Heart left ventricle (tissue), 16 donors: ENCODE results near the gene CCDC107. TPM values are rescaled to one million over a fixed set of nuclear protein-coding genes. Genes with fewer than 3 reads are reported as not detected.
A peak's percentile ranks its signal among the peaks of the same experiment; 100 is the strongest.

Experiments
- ATAC-seq, 4 donors: fragments of 200-7000 bp; cut with Tn5 transposase; one replicate each; pipeline ENCODE4 v1.9.1; 2020 to 2022; ENCODE audit warnings: moderate library complexity in 4 of 4, mild to moderate bottlenecking in 3 of 4, moderate number of reproducible peaks in 1 of 4
- DNase-seq, 5 donors: peaks; one replicate each; pipeline ENCODE4 v3.0.0-alpha.2; 2020
- H3K27ac ChIP-seq, 12 donors: fragments of 200-600 bp; sonication (generic) in 4 of 12; one replicate each; pipeline versions ENCODE4 v1.5.0 to v1.8.0; 2016 to 2022; ENCODE audit warnings: mild to moderate bottlenecking in 2 of 12
- H3K27me3 ChIP-seq, 9 donors: fragments of 200-600 bp; sonication (generic) in 2 of 9; one replicate each; pipeline versions ENCODE4 v1.5.1 to v1.8.0; 2016 to 2022; ENCODE audit warnings: mild to moderate bottlenecking in 3 of 9
- H3K36me3 ChIP-seq, 9 donors: fragments of 200-600 bp; sonication (generic) in 2 of 9; one replicate each; pipeline versions ENCODE4 v1.5.0 to v1.8.0; 2018 to 2022; ENCODE audit warnings: mild to moderate bottlenecking in 2 of 9
- H3K4me1 ChIP-seq, 12 donors: fragments of 200-600 bp; sonication (generic) in 4 of 12; one replicate each; pipeline versions ENCODE4 v1.5.0 to v1.8.0; 2016 to 2022; ENCODE audit warnings: mild to moderate bottlenecking in 3 of 12
- H3K4me3 ChIP-seq, 12 donors: fragments of 200-600 bp; sonication (generic) in 4 of 12; one replicate each; pipeline versions ENCODE4 v1.5.0 to v1.8.0; 2017 to 2022; ENCODE audit warnings: mild to moderate bottlenecking in 9 of 12, moderate library complexity in 4 of 12
- H3K9me3 ChIP-seq, 12 donors: fragments of 200-600 bp; sonication (generic) in 4 of 12; one replicate each; pipeline versions ENCODE4 v1.5.0 to v1.8.0; 2016 to 2022; ENCODE audit warnings: mild to moderate bottlenecking in 1 of 12
- CTCF ChIP-seq, 12 donors: fragments of 200-600 bp; sonication (generic) in 4 of 12; IDR thresholded peaks; one replicate each; pipeline versions ENCODE4 v1.5.0 to v1.8.0; 2018 to 2022; ENCODE audit warnings: antibody characterized with exemption in 12 of 12, mild to moderate bottlenecking in 5 of 12
- POLR2A ChIP-seq, 2 donors: fragments of 450-650 bp; IDR thresholded peaks; one replicate each; pipeline ENCODE4 v1.6.1; 2017; ENCODE audit warnings: antibody characterized with exemption in 2 of 2, mild to moderate bottlenecking in 2 of 2, moderate library complexity in 2 of 2
- WGBS, 4 donors: extraction: QIAGEN DNeasy Blood & Tissue Kit in 2 of 4; methylation state at CpG; one replicate each; pipeline versions ENCODE4 v1.1.5 to v1.1.7; 2013 to 2018; 5-methylcytosine and 5-hydroxymethylcytosine counted together
- intact Hi-C, 10 donors: fragments of 100-400 bp; cut with DNase I; formaldehyde crosslinking; loops; one replicate each; pipeline versions ENCODE4 v1.11.1 to v1.14.2; 2022
- polyA plus RNA-seq, 2 donors: library from polyadenylated mRNA; stranded (reverse); fragments of 200-250 nt; gene quantifications; one replicate each; pipeline ENCODE4 v1.2.3, GENCODE V29; 2013
- total RNA-seq, 9 donors: library from RNA; depleted of rRNA in 2 of 9; stranded (reverse); fragments of >200 nt in 2 of 9; fragmentation: NEBNext Ultra II Directional in 3 of 9; extraction: Animal tissue kit (Norgen Biotek cat#: 25700) in 3 of 9; gene quantifications; one replicate each; pipeline versions ENCODE4 v1.1.0 to v1.2.4, GENCODE V29; 2016 to 2023
- donor health status: ischemic (EF 13 %, LVEDD 7.1; RV severe dilation, severe dysfunction).
- donor health status: healthy with polysubstance abuse.
- donor health status: DM: no; HTN: yes; CAD: no.
- donor health status: DM: no; HTN: no; CAD: no.
- donor health status: ischemic (EF 25% LVEDD 6.9; RV normal size, moderate dysfunction).
- donor health status: ischemic (EF 25% LVEDD 5.7; RV mildly dilated, moderate dysfunction).
- donor health status: healthy.
- donor health status: DM: yes; HTN: yes; CAD: no.
- donor health status: ischemic (EF 35%, LVEDD 5.7; RV mildly dilated, moderate dysfunction).
- donor health status: nonischemic (EF 11% LVEDD 7.7; RV severe dilation, severe dysfunction).
- donor health status: DM: yes; HTN: yes; CAD: no.
- donor health status: PGD.
- donor health status: ischemic (EF 29% LVEDD 5.4; RV normal size, mild dysfunction).
- donor health status: nonischemic (EF 23%, LVEDD 6.1; RV moderate dilation, normal function).

Gene CCDC107
- total and polyA plus RNA-seq, 11 donors: 35.5 to 116 (median 46.5) TPM

GRCh38 chr9:35686222-35687203 is 28.4 kb downstream of the CCDC107 start:
- Histone ChIP-seq H3K4me3 (peak overlapping the region in 9 of 12 donors; percentile 61 to 93 (median 77)), H3K4me1 (peaks cover 2 to 51% (median 25%) of the 10 kb centered on the region in 12 donors), H3K36me3 (peaks cover 0 to 46% (median 38%) of the 10 kb centered on the region in 9 donors), H3K9me3 (no peaks in the 10 kb centered on the region), H3K27ac (peak overlapping the region; percentile 24 to 98 (median 97)), H3K27me3 (no peaks in the 10 kb centered on the region)
- ATAC-seq (peak; percentile 23 to 50 (median 44)), DNase-seq (peak in 3 of 5 donors; percentile 48 to 69 (median 49))
- no peak for TF ChIP-seq CTCF (IDR thresholded peaks at IDR 0.05)
- TF ChIP-seq POLR2A (IDR thresholded peaks at IDR 0.05): no peak
- 41 to 49% (median 44%) methylated on average over 11 of the region's 11 CpGs for WGBS, 4 donors
- intact Hi-C loops: loop anchor here in 4 of 10 donors (2.0 to 5.0 kb wide), 4 partner anchors 20 to 41 kb away; no protein-coding TSS in a partner anchor

- DNase-seq (no peak), ATAC-seq (no peak)
- peak overlapping the region; percentile 24 to 98 (median 97) for H3K27ac ChIP-seq
- H3K27me3 ChIP-seq: no peaks in the 10 kb centered on the region
- intact Hi-C loops: loop anchor here in 4 of 10 donors (2.0 to 5.0 kb wide), 4 partner anchors 21 to 40 kb away; no protein-coding TSS in a partner anchor
- H3K36me3 ChIP-seq: peaks cover 0 to 42% (median 35%) of the 10 kb centered on the region in 9 donors
- WGBS, 4 donors: 39 to 49% (median 43%) methylated on average over 2 of the region's 2 CpGs
- TF ChIP-seq POLR2A (IDR thresholded peaks at IDR 0.05): no peak
- TF ChIP-seq CTCF (IDR thresholded peaks at IDR 0.05): no peak
- no peaks in the 10 kb centered on the region for H3K9me3 ChIP-seq
- peaks cover 2 to 54% (median 28%) of the 10 kb centered on the region in 12 donors for H3K4me1 ChIP-seq
- H3K4me3 ChIP-seq: peak overlapping the region in 9 of 12 donors; percentile 61 to 93 (median 77)
These were observed 29.2 kb downstream of the CCDC107 start for GRCh38 chr9:35687306-35687705.

DNA sequence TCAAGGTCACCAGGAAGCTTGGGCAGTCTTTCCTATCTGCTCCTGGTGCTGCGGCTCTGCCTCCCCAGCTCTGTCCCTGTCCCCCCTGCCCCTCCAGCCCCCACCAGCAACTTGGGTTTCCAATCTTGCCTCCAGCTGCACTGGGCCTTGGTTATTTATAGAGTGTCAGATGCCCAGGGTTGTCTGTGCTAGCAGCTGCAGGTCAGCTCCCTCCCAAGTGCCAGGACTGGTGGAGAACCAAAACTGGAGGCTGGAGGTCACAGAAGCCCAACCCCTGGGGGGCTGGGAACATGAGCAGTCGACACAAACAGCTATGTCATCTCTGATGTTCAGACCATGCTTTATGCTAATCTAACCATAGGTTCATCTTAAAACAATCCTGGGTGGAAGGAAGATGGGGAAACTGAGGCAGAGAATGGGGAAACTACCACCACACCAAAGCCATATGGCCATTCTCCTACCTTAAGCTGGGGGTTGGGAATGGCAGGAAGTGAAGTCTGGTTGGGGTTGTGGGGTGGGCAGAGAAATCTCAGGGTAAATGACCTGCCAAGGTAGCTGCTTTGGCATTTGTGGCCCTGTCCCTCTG is 30.0 kb downstream of the CCDC107 start:
- Histone ChIP-seq H3K27me3 (no peaks in the 10 kb centered on the region), H3K36me3 (peaks cover 0 to 35% (median 27%) of the 10 kb centered on the region in 9 donors), H3K9me3 (no peaks in the 10 kb centered on the region), H3K4me1 (peaks cover 2 to 54% (median 28%) of the 10 kb centered on the region in 12 donors), H3K27ac (peak overlapping the region; percentile 88 to 98 (median 97)), H3K4me3 (peak overlapping the region; percentile 61 to 93 (median 74))
- peak in 2 of 4 donors; percentile 3 to 12 for ATAC-seq
- intact Hi-C loops: loop anchor here in 5 of 10 donors (2.0 to 5.0 kb wide), 5 partner anchors 21 to 41 kb away; partner anchors contain the start of genes CCDC107 (in 1 of the 5) and RMRP (in 1 of the 5)
- no peak for TF ChIP-seq CTCF (IDR thresholded peaks at IDR 0.05)
- no peak for TF ChIP-seq POLR2A (IDR thresholded peaks at IDR 0.05)
- DNase-seq: peak in 3 of 5 donors; percentile 51 to 76 (median 54)
- 47 to 56% (median 53%) methylated on average over 2 of the region's 2 CpGs for WGBS, 4 donors
